22Rv1 (cell line): Measurements from ENCODE around the gene TNFSF15.

Experiments
- CTCF ChIP-seq: fragments of 450-650 bp; IDR thresholded peaks from 2 replicates; pipeline ENCODE4 v1.5.1; 2017; ENCODE audit warnings: mild to moderate bottlenecking
- ZFX ChIP-seq: fragments of 450-650 bp; IDR thresholded peaks from 2 replicates; pipeline ENCODE4 v1.6.1; 2017; ENCODE audit warnings: antibody characterized with exemption, borderline replicate concordance

- TF ChIP-seq CTCF = no peak
- TF ChIP-seq ZFX = no peak
These were observed 6.3 kb upstream of the TNFSF15 start for GRCh38 chr9:114811966-114812636.
